NK-92 treated with Interleukin-12 subunit alpha and Interleukin-12 subunit beta, amount 100 ng/mL, for 24 hours (cell line): ENCODE data around the gene URB2.
"Not testable (repeated sequence)": the region's sequence is repeated elsewhere in the genome, so short reads cannot be mapped to it uniquely, and the experiment has no call there.

Source experiments
- DNase-seq: peaks from one replicate; lab custom pipeline; 2025; lab: John Stamatoyannopoulos, UW

The URB2 gene

GRCh38 chr1:229693129-229693900 lies 67.3 kb downstream of the URB2 start:
- DNase-seq: no peak

GRCh38 chr1:229694053-229694693 lies 68.1 kb downstream of the URB2 start:
- DNase-seq: no peak

GRCh38 chr1:229696385-229696784 lies 70.3 kb downstream of the URB2 start:
- DNase-seq: no peak

- no peak for DNase-seq
Measured at GRCh38 chr1:229699613-229700267, 73.7 kb downstream of the URB2 start.

DNA sequence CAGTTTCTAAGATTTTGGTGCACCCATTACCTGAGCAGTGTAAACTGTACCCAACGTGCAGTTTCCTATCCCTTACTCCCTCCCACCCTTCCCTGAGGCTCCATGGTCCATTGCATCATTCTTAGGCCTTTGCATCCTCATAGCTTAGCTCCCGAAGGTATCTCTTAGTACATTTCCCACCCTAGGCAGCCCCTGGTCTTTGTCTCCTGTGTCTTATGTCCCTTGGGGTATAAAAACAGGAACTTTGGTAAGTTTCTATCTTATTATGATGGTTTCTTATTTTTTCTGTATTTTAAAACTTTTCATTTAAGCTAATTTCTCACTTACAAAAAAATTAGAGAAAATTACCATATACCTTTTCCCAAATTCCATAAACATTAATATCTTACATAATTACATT lies 78.1 kb downstream of the URB2 start:
- no peak for DNase-seq

- not testable (repeated sequence) for DNase-seq
Measured at GRCh38 chr1:229705152-229705551, 79.1 kb downstream of the URB2 start.

DNA sequence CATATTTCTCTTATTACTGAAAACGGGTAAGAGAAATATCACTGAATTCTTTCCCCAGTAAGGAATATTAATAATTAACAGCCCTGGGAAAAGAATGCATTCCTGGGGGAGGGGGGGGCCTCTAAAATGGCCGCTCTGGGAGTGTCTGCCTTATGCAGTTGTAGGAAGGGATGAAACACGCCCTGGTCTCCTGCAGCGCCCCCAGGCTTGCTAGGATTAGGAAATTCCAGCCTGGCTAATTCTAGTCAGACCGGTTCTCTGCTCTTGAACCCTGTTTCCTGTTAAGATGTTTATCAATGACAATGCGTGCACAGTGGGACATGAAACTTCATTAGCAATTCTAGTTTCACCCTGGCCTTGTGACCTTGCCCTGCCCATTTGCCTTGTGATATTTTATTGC lies 81.1 kb downstream of the URB2 start:
- not testable (repeated sequence) for DNase-seq

GRCh38 chr1:229709500-229710013 lies 83.5 kb downstream of the URB2 start:
- no peak for DNase-seq
